Activated CD4-positive, CD25-positive, alpha-beta regulatory T cell treated with anti-CD3 and anti-CD28 coated beads, Interleukin-2, amount 50 U/mL, for 72 hours (primary cell): Measurements from ENCODE around the gene RNLS.
"Not testable (repeated sequence)": the region's sequence is repeated elsewhere in the genome, so short reads cannot be mapped to it uniquely, and the experiment has no call there.

Source experiments
- DNase-seq: peaks from one replicate; pipeline ENCODE4 v3.0.0; 2021

RNLS gene

GRCh38 chr10:88386204-88386788 lies 196.8 kb downstream of the RNLS start:
- DNase-seq, result no peak

DNA sequence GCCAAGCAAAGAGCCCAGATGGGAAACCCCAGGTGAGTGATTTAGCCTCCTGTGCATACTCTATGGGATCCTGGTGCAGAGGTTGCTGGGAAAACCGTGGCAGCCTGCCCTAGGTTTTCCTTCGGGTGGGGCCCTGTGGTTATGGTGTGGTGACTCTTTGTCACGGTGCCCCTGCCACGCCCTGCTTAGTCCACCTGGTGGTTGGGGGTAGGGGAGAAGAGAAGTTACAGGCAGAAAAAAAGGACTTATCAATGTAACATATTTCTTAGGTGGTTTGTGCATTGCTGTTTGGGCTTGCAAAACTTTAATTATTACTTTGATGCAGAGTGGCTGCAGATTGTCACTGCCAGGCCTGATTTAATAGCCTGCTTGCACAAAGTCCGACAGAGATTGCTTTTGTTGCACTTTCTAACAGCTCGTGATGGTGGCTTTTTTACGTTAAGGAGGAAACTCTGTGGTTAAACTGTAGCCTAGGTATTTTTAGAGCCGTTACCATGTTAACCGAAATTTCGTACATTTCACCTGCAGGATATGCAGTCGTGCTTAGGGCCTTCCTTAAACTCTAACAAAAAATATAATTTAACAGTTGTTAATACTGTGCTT lies 197.4 kb downstream of the RNLS start:
- DNase-seq, result peak; percentile 32

GRCh38 chr10:88383276-88383675 lies 199.8 kb downstream of the RNLS start:
- DNase-seq, result no peak

GRCh38 chr10:88382699-88383098 lies 200.4 kb downstream of the RNLS start:
- no peak for DNase-seq

DNA sequence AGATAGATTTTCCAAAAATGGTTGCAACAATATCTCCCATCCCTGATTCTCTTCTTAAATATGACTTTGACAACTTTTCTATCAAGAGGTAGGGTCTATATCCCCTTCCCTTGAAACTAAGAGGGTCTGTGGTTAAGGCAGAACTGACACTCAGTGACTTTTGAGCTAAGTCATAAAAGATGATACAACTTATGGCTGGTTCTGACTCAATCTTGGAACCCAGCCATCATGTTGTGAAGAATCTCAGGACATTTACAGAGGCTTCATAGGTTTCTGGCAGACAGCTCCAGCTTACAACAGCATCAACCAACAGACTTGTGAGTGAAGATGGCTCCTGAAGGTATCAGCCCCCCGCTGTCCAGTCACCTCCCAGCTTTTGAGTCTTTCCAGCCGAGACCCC lies 203.5 kb downstream of the RNLS start:
- DNase-seq, result no peak

DNA sequence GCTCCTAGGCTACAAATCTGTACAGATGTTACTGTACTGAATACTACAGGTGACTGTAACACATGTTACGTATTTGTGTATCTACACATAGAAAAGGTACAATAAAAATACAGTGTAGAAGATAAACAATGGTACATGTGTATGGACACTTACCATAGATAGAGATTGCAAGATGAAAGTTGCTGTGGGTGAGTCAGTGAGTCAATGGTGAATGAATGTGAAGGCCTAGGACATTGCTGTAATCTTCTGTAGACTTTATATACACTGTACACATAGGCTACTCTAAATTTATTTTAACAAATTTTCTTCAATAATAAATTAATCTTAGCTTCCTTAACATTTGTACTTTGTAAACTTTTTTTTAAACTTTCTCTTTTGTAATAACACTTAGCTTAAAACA lies 205.6 kb downstream of the RNLS start:
- no peak for DNase-seq

DNA sequence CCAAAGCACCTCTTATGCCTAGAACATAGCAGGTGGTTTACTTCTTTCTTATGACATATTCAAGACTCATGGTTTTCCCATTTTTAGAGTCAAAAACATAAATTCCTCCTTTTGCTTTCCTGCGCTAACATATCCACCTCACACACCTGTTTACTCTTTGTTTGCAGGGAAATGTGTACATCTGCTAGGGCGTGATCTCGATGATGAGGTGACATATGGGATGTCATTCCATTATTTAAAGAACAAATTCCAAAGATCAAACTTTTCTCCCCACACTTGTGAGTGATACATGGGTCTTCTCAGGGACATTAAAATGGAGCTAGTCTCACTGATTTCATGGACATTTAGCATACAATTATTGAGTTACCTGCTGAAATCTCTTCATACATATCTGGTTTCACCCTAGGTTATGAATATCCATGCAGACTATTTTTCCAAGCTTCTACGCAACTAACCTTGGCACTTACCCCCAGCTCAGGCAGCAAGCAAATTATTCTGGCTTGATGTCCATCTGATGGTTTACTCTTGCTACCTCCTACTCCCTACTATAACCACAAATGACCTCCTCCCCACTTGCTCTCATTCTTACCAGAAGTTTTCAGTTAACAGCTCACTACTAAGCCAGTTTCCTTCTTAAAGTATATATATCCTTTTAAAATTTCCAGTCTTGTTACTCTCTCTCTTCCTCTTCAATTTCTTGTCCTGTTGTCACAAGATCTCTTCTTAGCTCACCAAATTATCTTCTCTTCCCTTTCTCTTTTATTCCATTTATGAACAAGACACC lies 208.5 kb downstream of the RNLS start:
- DNase-seq, result no peak

DNA sequence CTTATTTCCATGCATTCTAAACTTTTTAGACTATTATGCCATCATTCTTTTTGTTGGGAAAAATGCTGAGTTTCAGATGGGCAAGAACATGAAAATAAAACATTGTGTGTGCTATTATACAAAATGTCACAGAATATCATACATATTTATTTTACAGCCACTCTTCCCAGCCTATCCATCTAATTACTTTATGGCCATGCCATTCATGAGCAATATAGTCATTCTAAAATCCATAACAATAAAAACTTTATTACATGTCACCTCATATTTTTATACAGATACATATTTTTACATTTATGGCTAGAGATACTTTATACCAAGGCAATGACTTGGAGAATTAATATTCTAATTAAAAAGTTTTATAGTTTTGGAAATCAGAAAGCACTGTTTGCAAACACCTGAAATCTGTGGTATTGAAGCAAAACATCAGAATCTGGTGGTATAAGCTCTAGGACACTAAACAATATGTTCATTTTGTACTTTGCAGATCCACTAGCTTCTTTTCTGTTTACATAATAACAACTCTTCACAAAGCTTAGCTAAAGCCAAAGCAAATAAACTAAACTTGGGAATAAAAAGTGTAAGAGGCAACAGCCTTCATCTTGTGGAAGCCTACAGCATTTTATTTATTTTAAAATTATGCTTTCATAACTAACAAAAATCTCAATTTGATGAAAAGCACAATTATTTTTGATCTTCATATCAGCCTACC lies 210.1 kb downstream of the RNLS start:
- no peak for DNase-seq

DNA sequence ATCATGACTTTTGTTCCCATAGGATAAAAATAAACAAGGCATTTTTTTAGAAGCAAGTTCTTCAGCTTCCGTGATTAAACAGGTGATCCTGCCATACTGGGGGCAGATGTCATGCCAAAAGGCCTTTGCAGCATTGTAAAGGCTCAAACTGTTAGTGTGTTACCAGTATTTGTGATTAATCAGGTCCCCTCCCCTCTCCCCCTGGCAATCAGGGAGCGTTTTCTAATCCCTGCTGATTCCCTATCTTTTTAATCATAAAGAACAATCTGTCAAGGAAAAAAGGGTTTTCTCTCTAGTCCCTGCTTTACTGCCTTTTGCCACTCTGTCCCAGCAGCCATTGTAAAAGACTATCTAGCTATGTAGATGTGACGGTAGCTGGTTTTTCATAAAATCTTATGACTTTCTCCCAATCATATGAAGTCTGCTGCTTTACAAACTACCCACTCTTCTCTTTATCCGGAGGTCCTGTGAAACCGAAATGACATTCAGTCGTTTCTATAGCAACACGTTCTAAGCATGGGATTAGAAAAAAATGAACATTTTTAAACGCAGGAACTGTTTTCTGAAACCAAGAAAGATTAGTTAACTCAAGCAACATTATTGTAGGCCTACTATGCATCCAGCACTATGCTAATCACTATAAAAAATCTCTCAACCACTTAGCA lies 210.9 kb downstream of the RNLS start:
- no peak for DNase-seq

DNA sequence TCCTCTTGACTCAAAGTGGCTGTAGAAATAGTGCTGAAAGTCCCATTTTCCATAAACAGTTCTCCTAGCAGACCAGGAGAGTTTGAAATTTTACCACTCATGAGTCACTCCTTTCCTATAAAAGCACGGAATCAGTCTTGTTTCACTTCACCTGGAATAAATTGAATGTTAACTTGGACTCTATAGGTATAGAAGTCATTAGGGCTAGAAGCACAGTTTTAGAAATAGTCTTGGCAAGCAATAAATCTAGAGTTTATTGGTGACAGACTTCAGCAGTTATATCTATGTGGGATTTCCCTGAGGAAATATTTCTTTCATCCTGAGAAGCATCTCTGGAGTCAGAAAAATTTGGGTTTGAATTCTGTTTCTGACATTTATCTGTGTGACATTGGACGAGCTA lies 212.4 kb downstream of the RNLS start:
- DNase-seq, result no peak

GRCh38 chr10:88366772-88367171 lies 216.3 kb downstream of the RNLS start:
- DNase-seq, result no peak

GRCh38 chr10:88361995-88362807 lies 220.9 kb downstream of the RNLS start:
- DNase-seq, result no peak

DNA sequence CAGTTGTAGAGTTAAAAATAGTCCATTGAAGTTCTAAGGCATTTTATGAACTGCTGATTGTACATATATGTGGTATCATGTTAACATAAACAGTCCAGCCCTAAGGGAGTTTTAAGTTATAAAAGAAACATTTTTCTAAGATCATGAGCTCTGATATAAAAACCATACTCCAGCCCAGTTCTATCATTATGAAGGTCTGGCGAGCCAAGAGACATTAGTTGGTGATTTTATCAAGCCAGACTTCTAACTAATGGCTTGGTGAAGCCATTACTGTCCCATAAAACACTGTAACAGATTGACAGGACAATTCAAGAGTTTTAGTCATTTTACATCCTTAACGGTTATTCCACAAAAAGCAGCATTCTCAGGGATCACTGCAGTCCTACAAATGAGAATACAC lies 221.6 kb downstream of the RNLS start:
- DNase-seq, result no peak

GRCh38 chr10:88355750-88356149 lies 227.4 kb downstream of the RNLS start:
- not testable (repeated sequence) for DNase-seq

- DNase-seq, result no peak
Measured at GRCh38 chr10:88347597-88348304, 235.4 kb downstream of the RNLS start.

- no peak for DNase-seq
Measured at GRCh38 chr10:88347022-88347421, 236.1 kb downstream of the RNLS start.

DNA sequence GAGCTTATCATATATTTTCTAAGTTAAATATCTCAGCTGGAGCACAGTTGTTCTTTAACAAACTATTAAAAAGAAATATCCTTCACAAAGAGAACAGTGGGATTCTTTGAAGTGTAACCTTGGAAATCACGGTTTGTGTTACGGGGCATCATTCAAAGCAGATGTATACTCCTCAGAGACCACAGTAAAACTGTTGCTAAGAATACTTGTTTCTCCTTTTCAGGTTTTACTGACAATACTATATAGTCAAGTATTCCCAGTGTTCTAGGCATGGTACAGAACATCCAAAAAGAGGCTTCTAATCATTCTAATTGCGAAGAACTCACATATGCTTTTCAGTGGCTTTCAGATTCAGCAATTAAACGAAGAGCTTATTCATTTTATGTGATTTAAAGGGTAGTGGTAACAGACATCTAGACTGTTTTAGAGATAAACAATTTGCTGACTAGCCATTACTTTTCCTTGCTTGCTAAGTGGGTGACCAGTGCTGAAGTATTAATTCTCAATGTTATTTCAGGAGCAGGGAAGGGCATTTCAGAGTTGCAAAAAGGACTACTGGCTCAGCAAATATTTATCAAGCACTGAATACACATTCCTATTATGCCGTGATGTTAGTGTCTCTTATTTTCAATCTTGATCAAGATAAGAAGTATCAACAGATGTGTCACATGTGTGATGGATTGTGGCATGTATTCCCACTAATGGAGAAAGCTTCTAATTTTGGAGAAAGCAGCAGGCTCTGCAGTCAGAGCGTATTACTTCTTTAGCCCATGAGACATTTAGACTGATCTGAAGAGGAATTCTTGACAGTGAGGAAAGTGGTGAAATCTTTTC lies 236.8 kb downstream of the RNLS start:
- no peak for DNase-seq

DNA sequence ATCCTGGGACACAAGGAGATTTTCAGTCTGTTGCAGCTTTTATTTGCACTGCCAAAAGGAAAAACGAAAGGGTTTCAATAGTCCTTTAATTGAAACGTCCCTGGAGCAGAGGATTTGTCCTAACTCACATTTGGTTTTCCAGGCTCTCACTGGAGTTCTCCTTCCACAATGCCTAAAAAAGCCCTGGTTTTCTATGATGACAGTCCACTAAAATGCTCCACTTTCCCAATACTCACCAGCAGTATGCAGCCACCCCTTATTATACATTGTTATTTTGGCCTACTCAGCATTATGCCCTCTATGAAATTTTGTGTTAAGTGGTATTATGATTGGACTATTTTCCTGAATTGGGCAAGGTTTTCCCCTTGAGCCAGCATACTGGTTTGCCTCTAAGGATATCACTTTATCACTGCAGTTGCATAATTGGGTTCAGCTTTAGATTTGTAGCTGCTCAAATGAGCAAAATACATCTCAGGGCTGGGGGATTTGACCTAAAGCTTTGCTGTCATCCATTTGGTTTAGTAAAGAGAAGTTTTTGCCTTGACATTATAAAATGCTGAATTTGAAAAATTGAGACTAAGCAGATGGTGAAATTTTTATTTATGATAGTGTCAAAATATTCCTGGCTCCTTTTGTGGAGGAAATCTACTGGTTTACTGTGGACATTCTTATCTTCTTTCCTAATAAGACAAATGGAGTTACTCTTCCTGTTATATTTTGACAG lies 239.2 kb downstream of the RNLS start:
- no peak for DNase-seq

DNA sequence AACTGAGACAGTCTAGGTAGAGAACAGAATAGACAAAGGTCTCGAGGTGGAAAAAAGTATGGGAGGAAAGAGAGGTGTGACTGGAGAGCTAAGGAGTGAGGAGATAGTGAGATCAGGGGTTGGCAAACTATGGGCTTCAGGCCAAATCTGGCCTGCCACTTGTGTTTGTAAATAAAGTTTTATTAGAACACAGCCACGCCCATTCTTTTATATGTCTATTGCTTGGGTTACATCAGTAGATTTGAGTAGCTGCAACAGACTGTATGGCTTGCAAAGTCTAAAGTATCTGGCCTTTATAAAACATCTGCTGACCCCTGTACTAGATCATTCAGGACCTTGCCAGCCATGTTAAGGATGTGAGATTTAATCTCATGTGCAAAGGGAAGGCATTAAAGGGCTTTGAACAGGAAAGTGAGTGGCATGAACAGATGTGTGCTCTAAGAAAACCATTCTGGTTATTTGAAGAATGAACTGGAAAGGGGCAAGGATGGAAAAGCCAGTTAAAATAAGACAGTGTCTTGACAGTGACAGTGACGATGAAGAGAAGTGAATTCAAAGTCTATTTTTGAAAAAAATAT lies 240.3 kb downstream of the RNLS start:
- no peak for DNase-seq

- DNase-seq, result no peak
Measured at GRCh38 chr10:88337134-88337533, 246.0 kb downstream of the RNLS start.
